Kidney (tissue), 14 donors: ENCODE results near the gene ZNF606. TPM values are rescaled to one million over a fixed set of nuclear protein-coding genes. Genes with fewer than 3 reads are reported as not detected.
A peak's percentile ranks its signal among the peaks of the same experiment; 100 is the strongest.

ENCODE experiments used
- DNase-seq, 5 donors: peaks; one replicate each; pipeline ENCODE4 v3.0.0-alpha.2; 2013 to 2020
- FAIRE-seq: peaks from 2 replicates; lab custom pipeline; 2012; peaks lifted over from hg19 to GRCh38; lab: Jason Lieb, UNC
- H3K27ac ChIP-seq, 2 donors: one replicate each; pipeline ENCODE4 v1.7.0; 2013; ENCODE audit warnings: low read depth in 2 of 2, low read length in 2 of 2, inconsistent platforms in 1 of 2
- H3K27me3 ChIP-seq: one replicate; pipeline ENCODE4 v1.7.1; 2013; ENCODE audit warnings: low read length, inconsistent platforms; ENCODE audit not compliant: control insufficient read depth, insufficient read depth
- H3K36me3 ChIP-seq, 3 donors: one replicate each; pipeline versions ENCODE4 v1.7.0 to v1.7.1; 2013; ENCODE audit warnings: low read length in 3 of 3, control low read depth in 1 of 3, inconsistent platforms in 1 of 3; ENCODE audit not compliant: insufficient read depth in 3 of 3, control insufficient read depth in 2 of 3
- H3K4me1 ChIP-seq, 3 donors: one replicate each; pipeline versions ENCODE4 v1.7.0 to v1.7.1; 2013; ENCODE audit warnings: low read length in 3 of 3, inconsistent platforms in 1 of 3, low read depth in 1 of 3; ENCODE audit not compliant: control insufficient read depth in 2 of 3, insufficient read depth in 2 of 3
- H3K4me3 ChIP-seq, 3 donors: one replicate each; pipeline versions ENCODE4 v1.7.0 to v1.8.1; 2013; ENCODE audit warnings: low read length in 3 of 3, control low read depth in 1 of 3, inconsistent platforms in 1 of 3
- H3K9ac ChIP-seq, 3 donors: one replicate each; pipeline versions ENCODE4 v1.7.0 to v1.7.1; 2013; ENCODE audit warnings: low read length in 3 of 3, control low read depth in 1 of 3, inconsistent platforms in 1 of 3
- H3K9me3 ChIP-seq, 3 donors: one replicate each; pipeline versions ENCODE4 v1.7.0 to v1.7.1; 2013; ENCODE audit warnings: low read length in 3 of 3, control low read depth in 1 of 3, inconsistent platforms in 1 of 3; ENCODE audit not compliant: control insufficient read depth in 2 of 3, insufficient read depth in 1 of 3
- intact Hi-C: fragments of 100-400 bp; cut with DNase I; formaldehyde crosslinking; loops from one replicate; pipeline ENCODE4 v1.11.1; 2022
- polyA plus RNA-seq: library from polyadenylated mRNA; stranded (reverse); fragments of 350-450 nt; fragmentation: Illumina TruSeq; extraction: RNeasy Lipid Tissue Mini Kit (QIAGEN cat#74804); gene quantifications from one replicate; pipeline ENCODE4 v1.2.3, GENCODE V29; 2014; ENCODE audit warnings: low read depth, low replicate concordance; ENCODE audit not compliant: insufficient read depth
- total RNA-seq: library from RNA; stranded (reverse); fragmentation: NEBNext Ultra II Directional; extraction: Animal tissue kit (Norgen Biotek cat#: 25700); gene quantifications from one replicate; pipeline ENCODE4 v1.2.1, GENCODE V29; 2021
- TF ChIP-seq, protein P1 (sequence below): IDR thresholded peaks from 3 replicates; pipeline ENCODE4 v1.5.1; 2012; ENCODE audit warnings: mild to moderate bottlenecking, moderate library complexity, borderline replicate concordance; ENCODE audit not compliant: insufficient read depth; ENCODE audit errors: extremely low read depth
- donor health status: control.
- donor health status: control.
- donor health status: control.
- donor health status: control.
- donor health status: control.
- donor health status: DM: yes; HTN: yes; CAD: no.
- donor health status: Normal renal cell carcinoma (clear cell type).

Gene ZNF606
- total and polyA plus RNA-seq, 2 donors from 2014 or later, result 7.2 to 23.0 TPM

DNA sequence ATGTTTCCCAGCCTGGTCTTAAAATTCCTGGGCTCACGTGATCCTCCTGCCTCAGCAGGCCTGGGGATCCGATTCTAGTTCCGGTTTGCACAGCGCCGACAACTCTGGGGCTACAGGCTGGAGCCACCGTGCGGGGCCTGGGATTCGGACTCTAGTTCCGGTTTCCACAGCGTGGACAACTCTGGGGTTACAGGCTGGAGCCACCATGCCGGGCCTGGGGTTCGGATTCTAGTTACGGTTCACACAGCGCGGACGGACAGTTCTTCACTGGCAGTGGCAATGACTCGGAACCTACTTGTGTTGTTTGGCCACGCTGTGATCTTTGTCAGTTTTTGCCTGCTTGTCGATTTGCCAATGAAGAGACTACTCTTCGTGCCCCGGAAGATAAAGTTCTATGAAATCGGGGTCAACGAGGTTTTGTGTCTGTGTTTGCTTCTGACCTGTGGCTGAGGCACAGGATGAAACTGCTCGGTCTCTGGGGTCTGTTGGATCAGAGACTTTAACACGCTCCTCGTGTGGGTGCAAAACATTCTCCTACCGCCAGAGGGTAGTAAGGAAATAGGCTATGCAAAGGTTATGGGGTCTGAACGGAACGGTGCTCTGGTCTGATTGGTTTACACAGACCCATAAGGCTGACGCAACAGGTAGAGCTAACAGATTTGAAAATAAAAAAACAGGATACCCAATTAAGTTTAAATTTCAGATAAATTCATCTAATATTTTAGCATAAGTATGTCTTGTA is 19.1 kb upstream of the ZNF606 start:
- peaks cover 0 to 2% (median 0%) of the 10 kb centered on the region in 3 donors for H3K9me3 ChIP-seq
- H3K4me3 ChIP-seq, result no peak overlapping the region
- no peaks in the 10 kb centered on the region for H3K36me3 ChIP-seq
- DNase-seq (peak in 4 of 5 donors; percentile 81 to 92 (median 87)), FAIRE-seq (peak; percentile 82)
- no peaks in the 10 kb centered on the region for H3K4me1 ChIP-seq
- TF ChIP-seq, protein P1, sequence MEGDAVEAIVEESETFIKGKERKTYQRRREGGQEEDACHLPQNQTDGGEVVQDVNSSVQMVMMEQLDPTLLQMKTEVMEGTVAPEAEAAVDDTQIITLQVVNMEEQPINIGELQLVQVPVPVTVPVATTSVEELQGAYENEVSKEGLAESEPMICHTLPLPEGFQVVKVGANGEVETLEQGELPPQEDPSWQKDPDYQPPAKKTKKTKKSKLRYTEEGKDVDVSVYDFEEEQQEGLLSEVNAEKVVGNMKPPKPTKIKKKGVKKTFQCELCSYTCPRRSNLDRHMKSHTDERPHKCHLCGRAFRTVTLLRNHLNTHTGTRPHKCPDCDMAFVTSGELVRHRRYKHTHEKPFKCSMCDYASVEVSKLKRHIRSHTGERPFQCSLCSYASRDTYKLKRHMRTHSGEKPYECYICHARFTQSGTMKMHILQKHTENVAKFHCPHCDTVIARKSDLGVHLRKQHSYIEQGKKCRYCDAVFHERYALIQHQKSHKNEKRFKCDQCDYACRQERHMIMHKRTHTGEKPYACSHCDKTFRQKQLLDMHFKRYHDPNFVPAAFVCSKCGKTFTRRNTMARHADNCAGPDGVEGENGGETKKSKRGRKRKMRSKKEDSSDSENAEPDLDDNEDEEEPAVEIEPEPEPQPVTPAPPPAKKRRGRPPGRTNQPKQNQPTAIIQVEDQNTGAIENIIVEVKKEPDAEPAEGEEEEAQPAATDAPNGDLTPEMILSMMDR, result peak; percentile 74
- H3K9ac ChIP-seq, result no peak overlapping the region
- no peaks in the 10 kb centered on the region for H3K27me3 ChIP-seq
- intact Hi-C loops, result no loop called here
- no peak overlapping the region for H3K27ac ChIP-seq

DNA sequence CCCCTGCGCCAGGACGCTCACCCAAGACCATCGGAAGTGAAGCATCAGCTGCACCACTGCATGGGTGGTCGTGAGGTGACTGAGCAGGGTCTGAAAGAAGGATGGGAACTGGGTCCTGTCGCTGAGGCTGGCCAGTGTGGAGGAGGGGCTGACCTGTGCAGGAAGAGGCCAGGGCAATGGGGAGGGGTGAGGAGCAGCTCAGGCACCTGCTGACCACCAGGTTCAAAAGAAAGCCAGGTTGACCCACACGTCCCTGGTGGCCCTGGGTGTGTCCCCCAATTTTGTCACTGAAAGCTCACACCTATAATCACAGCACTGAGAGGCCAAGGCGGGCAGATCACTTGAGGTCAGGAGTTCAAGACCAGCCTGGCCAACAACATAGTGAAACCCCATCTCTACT is 17.5 kb upstream of the ZNF606 start:
- no peaks in the 10 kb centered on the region for H3K36me3 ChIP-seq
- no peaks in the 10 kb centered on the region for H3K27me3 ChIP-seq
- no peak overlapping the region for H3K27ac ChIP-seq
- H3K4me3 ChIP-seq, result no peak overlapping the region
- FAIRE-seq (no peak), DNase-seq (no peak)
- H3K4me1 ChIP-seq, result no peaks in the 10 kb centered on the region
- TF ChIP-seq, protein P1, result no peak
- intact Hi-C loops, result no loop called here
- H3K9ac ChIP-seq, result no peak overlapping the region
- peaks cover 0 to 2% (median 0%) of the 10 kb centered on the region in 3 donors for H3K9me3 ChIP-seq

DNA sequence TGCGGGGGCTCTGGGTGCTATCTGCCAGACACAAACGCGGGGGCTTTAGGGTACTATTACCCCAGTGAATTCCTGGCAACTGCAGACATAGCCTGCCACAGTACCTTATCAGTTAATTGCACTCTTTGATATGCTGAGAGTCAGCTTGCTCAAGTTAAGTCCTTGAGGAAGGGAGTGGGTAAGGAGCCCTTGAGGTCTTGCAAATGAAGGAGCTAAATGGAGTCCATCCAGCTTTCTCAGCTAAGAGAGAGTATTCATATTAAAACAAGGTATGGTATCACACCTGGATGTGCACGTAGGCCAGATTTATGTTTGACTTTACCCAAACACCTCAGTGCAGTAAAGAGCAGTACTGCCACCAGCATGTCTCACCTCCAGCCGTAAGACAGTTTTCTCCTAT is 11.5 kb upstream of the ZNF606 start:
- H3K4me1 ChIP-seq, result peaks cover 0 to 5% (median 0%) of the 10 kb centered on the region in 3 donors
- DNase-seq (no peak), FAIRE-seq (no peak)
- H3K4me3 ChIP-seq, result no peak overlapping the region
- TF ChIP-seq, protein P1, result no peak
- H3K9me3 ChIP-seq, result peaks cover 0 to 2% (median 2%) of the 10 kb centered on the region in 3 donors
- no peaks in the 10 kb centered on the region for H3K27me3 ChIP-seq
- no peaks in the 10 kb centered on the region for H3K36me3 ChIP-seq
- H3K9ac ChIP-seq, result no peak overlapping the region
- intact Hi-C loops, result no loop called here
- no peak overlapping the region for H3K27ac ChIP-seq

DNA sequence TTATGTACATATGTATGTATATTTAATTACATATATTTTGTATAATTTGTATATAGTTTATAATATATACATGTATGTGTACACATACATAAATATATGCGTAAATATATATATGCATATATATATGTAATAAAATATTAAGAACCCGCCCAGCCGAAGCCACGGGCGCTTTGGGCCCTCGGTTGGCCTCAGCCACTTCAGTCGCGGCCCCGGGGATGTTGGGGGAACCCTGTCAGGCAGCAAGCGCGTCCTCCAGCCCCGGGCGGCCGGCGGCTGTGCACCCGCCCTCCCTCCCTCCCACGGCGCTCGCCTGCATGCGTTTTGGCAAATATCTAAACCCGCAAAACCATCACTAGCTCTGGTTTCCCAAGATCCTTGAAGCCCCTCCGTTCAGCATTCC is 7.9 kb upstream of the ZNF606 start:
- intact Hi-C loops, result no loop called here
- TF ChIP-seq, protein P1, result no peak
- DNase-seq, result no peak
- no peaks in the 10 kb centered on the region for H3K27me3 ChIP-seq
- H3K4me1 ChIP-seq, result peaks cover 0 to 6% (median 0%) of the 10 kb centered on the region in 3 donors
- no peak overlapping the region for H3K9ac ChIP-seq
- no peak overlapping the region for H3K4me3 ChIP-seq
- FAIRE-seq, result no peak
- no peak overlapping the region for H3K27ac ChIP-seq
- H3K36me3 ChIP-seq, result peaks cover 3 to 8% (median 4%) of the 10 kb centered on the region in 3 donors
- H3K9me3 ChIP-seq, result peaks cover 0 to 4% (median 0%) of the 10 kb centered on the region in 3 donors
